ENCODE results near the gene PITPNM3.

GRCh38 chr17:6461246-6461645, 95.1 kb downstream of the PITPNM3 start:
- TF ChIP-seq EZH2 (IDR thresholded peaks at IDR 0.05; ENCODE audit: borderline replicate concordance, insufficient read depth, low read length, poor library complexity, severe bottlenecking), result no peak
- TF ChIP-seq CTCF (IDR thresholded peaks at IDR 0.05; ENCODE audit: poor library complexity, severe bottlenecking), result no peak
- TF ChIP-seq POLR2AphosphoS5 (IDR thresholded peaks at IDR 0.05), result no peak
